T-helper 1 cell treated with Interleukin-12 subunit alpha and Interleukin-12 subunit beta and Interleukin-4 antibody, amounts not matched to agents 30 ng/mL and 1 ng/mL, for 36 hours (primary cell): ENCODE measurements around the gene AARS2. TPM values are rescaled to one million over a fixed set of nuclear protein-coding genes. Genes with fewer than 3 reads are reported as not detected.

Source experiments
- intact Hi-C: fragments of 100-400 bp; cut with micrococcal nuclease; formaldehyde crosslinking; loops from one replicate; pipeline ENCODE4 v1.15.1; 2024
- total RNA-seq: library from RNA; stranded (reverse); gene quantifications from 2 replicates; pipeline ENCODE4 v1.2.3, GENCODE V29; 2022

Gene AARS2
- total RNA-seq, 1 donor from 2014 or later = 19.8 TPM

- intact Hi-C loops = no loop called here
Measured at GRCh38 chr6:44276667-44277640, 36.2 kb downstream of the AARS2 start.

DNA sequence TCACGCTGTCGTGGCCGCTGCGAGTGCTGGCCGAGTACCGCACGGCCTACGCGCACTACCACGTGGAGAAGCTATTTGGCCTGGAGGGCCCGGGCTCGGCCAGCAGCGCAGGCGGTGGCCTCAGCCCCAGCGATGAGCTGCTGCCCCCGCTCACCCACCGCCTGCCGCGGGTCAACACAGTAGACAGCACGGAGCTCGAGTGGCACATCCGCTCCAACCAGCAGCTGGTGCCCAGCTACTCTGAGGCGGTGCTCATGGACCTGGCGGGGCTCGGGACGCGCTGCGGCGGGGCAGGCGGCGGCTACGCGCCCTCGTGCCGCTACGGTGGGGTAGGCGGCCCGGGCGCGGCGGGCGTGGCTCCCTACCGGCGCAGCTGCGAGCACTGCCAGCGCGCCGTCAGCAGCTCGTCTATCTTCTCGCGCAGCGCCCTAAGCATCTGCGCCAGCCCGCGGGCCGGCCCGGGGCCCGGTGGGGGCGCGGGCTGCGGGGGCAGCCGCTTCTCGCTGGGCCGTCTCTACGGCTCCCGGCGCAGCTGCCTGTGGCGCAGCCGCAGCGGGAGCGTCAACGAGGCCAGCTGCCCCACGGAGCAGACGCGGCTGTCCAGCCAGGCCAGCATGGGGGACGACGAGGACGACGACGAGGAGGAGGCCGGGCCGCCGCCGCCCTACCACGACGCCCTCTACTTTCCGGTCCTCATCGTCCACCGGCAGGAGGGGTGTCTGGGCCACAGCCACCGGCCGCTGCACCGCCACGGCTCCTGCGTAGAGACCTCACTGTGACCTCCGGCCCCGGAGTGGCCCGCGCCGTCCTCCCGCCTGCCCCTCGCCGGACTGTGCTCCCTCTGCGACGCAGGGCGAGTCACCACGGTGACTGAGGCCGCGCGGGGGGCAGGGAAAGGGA is 37.1 kb downstream of the AARS2 start:
- intact Hi-C loops = no loop called here

GRCh38 chr6:44275271-44275748 is 37.8 kb downstream of the AARS2 start:
- intact Hi-C loops = no loop called here

DNA sequence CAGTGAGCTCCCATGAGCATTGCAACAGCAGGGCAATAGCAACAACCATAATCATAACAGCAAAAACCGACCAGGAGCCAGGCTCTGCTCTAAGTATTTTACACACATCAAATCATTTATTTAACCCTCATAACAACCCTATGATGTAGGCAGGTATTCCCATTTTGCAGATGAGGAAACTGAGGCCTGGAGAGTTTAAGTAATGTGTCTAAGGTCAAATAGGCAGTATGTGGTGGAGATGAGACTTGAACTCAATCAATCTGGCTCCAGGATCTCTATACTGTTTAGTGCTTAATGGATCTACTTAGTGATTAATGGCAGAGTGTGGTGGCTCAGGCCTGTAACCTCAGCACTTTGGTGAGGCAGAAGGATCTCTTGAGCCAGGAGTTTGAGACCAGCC is 39.5 kb downstream of the AARS2 start:
- intact Hi-C loops = no loop called here

GRCh38 chr6:44272999-44273566 is 40.1 kb downstream of the AARS2 start:
- intact Hi-C loops = no loop called here

GRCh38 chr6:44272529-44272928 is 40.6 kb downstream of the AARS2 start:
- intact Hi-C loops = no loop called here

DNA sequence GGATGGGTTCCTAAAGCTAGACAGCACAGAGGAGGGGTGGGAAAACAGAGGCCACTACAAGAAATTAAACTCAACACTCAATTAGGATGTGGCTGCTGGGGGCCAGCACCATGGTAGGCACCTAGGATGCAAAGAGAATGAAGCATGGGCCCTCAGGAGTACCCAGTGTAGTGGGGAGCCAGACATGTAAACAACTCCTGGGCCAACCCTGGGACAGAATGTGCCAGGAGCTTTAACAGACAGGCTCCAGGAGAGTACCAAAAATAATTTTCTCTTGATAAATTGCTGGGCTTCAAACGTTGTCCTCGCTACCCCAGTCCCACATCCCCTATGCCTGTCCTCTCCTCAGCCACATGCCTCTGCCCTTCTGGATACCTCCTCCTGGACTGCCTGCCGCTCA is 41.2 kb downstream of the AARS2 start:
- intact Hi-C loops = no loop called here

GRCh38 chr6:44271406-44271723 is 41.8 kb downstream of the AARS2 start:
- intact Hi-C loops = no loop called here

GRCh38 chr6:44270526-44271405 is 42.4 kb downstream of the AARS2 start:
- intact Hi-C loops = no loop called here

- intact Hi-C loops = loop anchor here (5.0 to 10.0 kb wide), 2 partner anchors 498 to 1745 kb away; partner anchors contain the start of genes CLIC5 and VEGFA
Measured at GRCh38 chr6:44269921-44270525, 43.1 kb downstream of the AARS2 start, which contains the start of gene TMEM151B. Gene TMEM151B, plus strand, starts transcription at chr6:44270450. Its CDS starts 293 bp downstream, at chr6:44270743.

DNA sequence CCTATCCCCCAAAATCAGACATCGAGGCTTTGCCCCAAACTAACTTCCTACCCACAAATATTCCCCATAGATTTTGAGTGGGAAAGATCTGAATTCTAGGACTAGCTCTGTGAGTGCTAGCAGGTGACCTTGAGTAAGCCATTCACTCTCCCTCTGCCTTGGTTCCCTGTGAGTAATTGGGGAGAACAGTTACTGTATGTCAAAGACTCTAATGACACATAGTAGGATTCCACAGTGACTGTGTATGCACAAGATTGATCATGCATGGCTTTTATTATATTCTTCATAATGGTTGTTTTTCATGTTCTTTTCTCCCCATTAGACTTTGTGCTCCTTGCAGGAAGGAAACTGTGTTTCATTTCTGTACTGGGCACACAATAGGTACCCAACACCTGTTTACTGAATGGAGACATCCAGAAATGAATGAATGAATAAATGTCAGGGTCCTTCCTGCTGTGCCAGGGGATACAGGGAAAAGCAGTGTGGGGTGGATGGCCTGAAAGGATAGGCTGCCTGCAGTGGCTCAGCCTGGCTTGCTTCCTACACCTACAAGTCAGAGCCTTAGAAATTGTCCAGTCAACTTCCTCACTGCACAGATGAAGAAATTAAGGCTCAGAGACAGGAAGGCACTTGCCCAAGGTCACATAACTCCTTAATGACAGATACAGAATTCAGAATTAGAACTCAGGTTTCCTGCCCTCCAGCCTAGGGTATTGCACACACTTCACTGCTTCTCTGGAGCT is 43.8 kb downstream of the AARS2 start:
- intact Hi-C loops = loop anchor here (5.0 to 10.0 kb wide), 2 partner anchors 497 to 1745 kb away; partner anchors contain the start of genes CLIC5 and VEGFA

DNA sequence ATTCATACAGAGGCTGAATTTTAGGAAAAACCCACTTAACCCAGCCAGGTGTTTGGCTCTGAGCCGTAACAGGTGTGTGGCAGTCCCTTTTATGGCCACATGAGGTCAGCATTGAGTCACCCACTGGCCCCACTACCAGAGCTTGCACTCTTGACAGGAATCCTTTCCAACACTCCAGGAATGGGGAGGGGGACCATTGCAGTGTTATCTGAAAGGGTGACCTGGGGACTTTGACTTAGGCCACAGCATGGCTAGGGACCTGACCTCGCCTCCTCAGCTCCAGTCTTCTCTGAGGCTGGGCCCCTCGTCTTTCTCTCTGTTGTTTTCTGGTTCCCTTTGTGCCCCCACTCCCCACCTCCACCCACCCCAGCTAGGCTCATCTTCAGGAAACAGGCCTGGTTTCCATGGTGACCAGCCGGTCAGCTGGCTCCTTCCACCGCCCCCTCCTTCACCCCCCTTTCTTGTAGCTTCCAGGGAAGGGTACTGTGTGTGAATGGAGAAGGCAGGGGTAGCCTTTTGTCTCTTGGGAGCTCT is 45.0 kb downstream of the AARS2 start:
- intact Hi-C loops = loop anchor here (1.0 to 10.0 kb wide), 6 partner anchors 36 to 1747 kb away; partner anchors contain the start of genes CLIC5 and VEGFA

GRCh38 chr6:44267252-44267651 is 45.9 kb downstream of the AARS2 start:
- intact Hi-C loops = loop anchor here (5.0 to 10.0 kb wide), 2 partner anchors 495 to 1748 kb away; partner anchors contain the start of genes CLIC5 and VEGFA

DNA sequence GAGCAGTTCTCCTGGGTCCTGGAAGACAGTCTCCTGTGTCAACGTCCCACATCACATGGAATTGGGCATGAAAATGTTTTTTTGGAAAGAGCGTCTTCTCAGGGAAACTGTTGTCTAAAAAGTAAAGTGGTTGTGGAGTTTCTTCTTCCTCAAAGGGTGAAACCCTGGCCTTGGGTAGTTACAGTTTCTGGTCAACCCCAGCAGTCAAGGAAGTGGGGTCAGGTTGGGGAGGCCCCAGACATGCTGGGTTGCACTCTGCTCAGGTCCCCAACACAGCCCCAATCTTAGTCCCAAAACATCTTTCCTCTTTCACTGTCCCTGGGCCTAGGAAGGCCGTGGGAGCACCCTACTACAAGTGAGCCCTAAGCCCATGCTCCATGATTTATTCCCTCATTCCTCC is 46.8 kb downstream of the AARS2 start:
- intact Hi-C loops = loop anchor here (5.0 to 10.0 kb wide), 2 partner anchors 494 to 1748 kb away; partner anchors contain the start of genes CLIC5 and VEGFA

GRCh38 chr6:44265722-44266233 is 47.4 kb downstream of the AARS2 start:
- intact Hi-C loops = loop anchor here (1.0 to 10.0 kb wide), 8 partner anchors 8 to 1749 kb away; partner anchors contain the start of genes AARS2, CDC5L, CLIC5 and HSP90AB1

- intact Hi-C loops = loop anchor here (1.0 to 10.0 kb wide), 8 partner anchors 8 to 1750 kb away; partner anchors contain the start of genes AARS2, CDC5L, CLIC5 and HSP90AB1
Measured at GRCh38 chr6:44265007-44265721, 48.0 kb downstream of the AARS2 start, which contains the start of gene NFKBIE. Gene NFKBIE, minus strand, starts transcription at chr6:44265551. Its CDS starts 205 bp downstream, at chr6:44265346.
